Neural cell (in vitro differentiated cells): ENCODE results near the gene CACNA1F. TPM values are rescaled to one million over a fixed set of nuclear protein-coding genes. Genes with fewer than 3 reads are reported as not detected.

Experiments
- H2AFZ ChIP-seq: fragments of 200-600, 300-800 bp; sonication (generic), shearing (Covaris generic); 2 replicates; pipeline ENCODE4 v1.6.0; 2014; ENCODE audit warnings: low read depth, mild to moderate bottlenecking, antibody characterized with exemption, low read length, moderate library complexity
- H3F3A ChIP-seq: fragments of 200-600 bp; shearing (Covaris generic); 2 replicates; pipeline ENCODE4 v1.6.1; 2016; ENCODE audit warnings: mild to moderate bottlenecking, moderate library complexity, mixed read lengths, antibody characterized with exemption, low read length; ENCODE audit not compliant: insufficient read depth, poor library complexity, severe bottlenecking
- H3K27ac ChIP-seq: fragments of 200-600, 300-800 bp; sonication (generic), shearing (Covaris generic); 2 replicates; pipeline ENCODE4 v1.5.1; 2014; ENCODE audit warnings: mild to moderate bottlenecking, low read length, moderate library complexity
- H3K27me3 ChIP-seq: fragments of 300-800, 200-600 bp; sonication (generic), shearing (Covaris generic); 2 replicates; pipeline ENCODE4 v1.6.0; 2014; ENCODE audit warnings: mild to moderate bottlenecking, low read depth, low read length, moderate library complexity; ENCODE audit not compliant: insufficient read depth
- H3K36me3 ChIP-seq: fragments of 300-800, 200-600 bp; sonication (generic), shearing (Covaris generic); 2 replicates; pipeline ENCODE4 v1.5.1; 2014; ENCODE audit warnings: mild to moderate bottlenecking, antibody characterized with exemption, low read length, moderate library complexity; ENCODE audit not compliant: insufficient read depth
- H3K4me2 ChIP-seq: fragments of 300-800, 200-600 bp; sonication (generic), shearing (Covaris generic); 2 replicates; pipeline ENCODE4 v1.6.0; 2014; ENCODE audit warnings: mild to moderate bottlenecking, low read length
- H3K4me3 ChIP-seq: fragments of 300-800, 200-600 bp; sonication (generic), shearing (Covaris generic); 2 replicates; pipeline ENCODE4 v1.5.1; 2014; ENCODE audit warnings: mild to moderate bottlenecking, low read length, moderate library complexity
- H3K79me2 ChIP-seq: fragments of 200-600 bp; shearing (Covaris generic); replicated peaks from 2 replicates; pipeline ENCODE4 v1.6.0; 2014; ENCODE audit warnings: mild to moderate bottlenecking, low read length, moderate library complexity; ENCODE audit not compliant: insufficient read depth
- H3K9ac ChIP-seq: fragments of 300-800, 200-600 bp; sonication (generic), shearing (Covaris generic); 2 replicates; pipeline ENCODE4 v1.6.1; 2016; ENCODE audit warnings: mild to moderate bottlenecking, low read length, mixed read lengths
- H3K9me2 ChIP-seq: fragments of 200-600 bp; shearing (Covaris generic); 2 replicates; pipeline ENCODE4 v1.6.1; 2016; ENCODE audit warnings: mild to moderate bottlenecking, low read length, mixed read lengths; ENCODE audit not compliant: insufficient read depth
- H3K9me3 ChIP-seq: fragments of 200-600, 300-800 bp; sonication (generic), shearing (Covaris generic); 2 replicates; pipeline ENCODE4 v1.6.1; 2016; ENCODE audit warnings: mild to moderate bottlenecking, mixed run types, low read length, moderate library complexity, mixed read lengths
- H4K20me1 ChIP-seq: fragments of 200-600 bp; shearing (Covaris generic); 2 replicates; pipeline ENCODE4 v1.6.1; 2016; ENCODE audit warnings: mild to moderate bottlenecking, mixed run types; ENCODE audit not compliant: insufficient read depth
- CTCF ChIP-seq: fragments of 450-650 bp; IDR thresholded peaks from 2 replicates; pipeline ENCODE4 v1.5.1; 2014; ENCODE audit warnings: antibody characterized with exemption, mild to moderate bottlenecking, moderate library complexity; ENCODE audit not compliant: poor library complexity, severe bottlenecking
- EP300 ChIP-seq: fragments of 450-650 bp; conservative IDR thresholded peaks from 2 replicates; pipeline ENCODE4 v1.6.1; 2014; ENCODE audit warnings: antibody characterized with exemption, mild to moderate bottlenecking, moderate library complexity; ENCODE audit not compliant: poor library complexity, severe bottlenecking
- EZH2 ChIP-seq: fragments of 200-600, 300-800 bp; shearing (Covaris generic), sonication (generic); IDR thresholded peaks from 2 replicates; pipeline ENCODE4 v1.6.1; 2014; ENCODE audit warnings: antibody characterized with exemption, low read length, borderline replicate concordance, mild to moderate bottlenecking; ENCODE audit not compliant: insufficient read depth, poor library complexity, severe bottlenecking
- MXI1 ChIP-seq: fragments of 450-650 bp; conservative IDR thresholded peaks from 2 replicates; pipeline ENCODE4 v1.6.1; 2014; ENCODE audit warnings: antibody characterized with exemption, mild to moderate bottlenecking; ENCODE audit not compliant: poor library complexity, severe bottlenecking
- POLR2AphosphoS5 ChIP-seq: IDR thresholded peaks from 2 replicates; pipeline ENCODE4 v1.6.1; 2012
- RAD21 ChIP-seq: fragments of 450-650 bp; conservative IDR thresholded peaks from 2 replicates; pipeline ENCODE4 v1.6.1; 2014; ENCODE audit warnings: antibody characterized with exemption, mild to moderate bottlenecking, moderate library complexity
- REST ChIP-seq: IDR thresholded peaks from 2 replicates; pipeline ENCODE4 v1.6.1; 2012; ENCODE audit warnings: borderline replicate concordance
- SMC3 ChIP-seq: fragments of 450-650 bp; conservative IDR thresholded peaks from 2 replicates; pipeline ENCODE4 v1.6.1; 2014; ENCODE audit warnings: antibody characterized with exemption, mild to moderate bottlenecking, moderate library complexity; ENCODE audit not compliant: poor library complexity
- TAF1 ChIP-seq: IDR thresholded peaks from 2 replicates; pipeline ENCODE4 v1.6.1; 2012; ENCODE audit warnings: low read depth
- polyA plus RNA-seq: library from polyadenylated mRNA; depleted of rRNA; stranded (reverse); fragments of >200 nt; gene quantifications from 2 replicates; pipeline ENCODE4 v1.2.3, GENCODE V29; 2014

The CACNA1F gene
- polyA plus RNA-seq, 1 donor from 2014 or later = not detected

- Histone ChIP-seq H3K27ac (no peak overlapping the region), H3K9ac (no peak overlapping the region), H3F3A (no peaks in the 10 kb centered on the region), H3K79me2 (peaks cover 9% of the 10 kb centered on the region), H2AFZ (no peak overlapping the region), H3K4me2 (no peak overlapping the region), H3K27me3 (no peaks in the 10 kb centered on the region), H3K9me3 (no peaks in the 10 kb centered on the region), H3K9me2 (no peaks in the 10 kb centered on the region), H4K20me1 (no peaks in the 10 kb centered on the region), H3K4me3 (no peak overlapping the region), H3K36me3 (no peaks in the 10 kb centered on the region)
- TF ChIP-seq RAD21 (no peak), TAF1 (no peak), EZH2 (no peak), POLR2AphosphoS5 (no peak), REST (no peak), MXI1 (no peak), EP300 (no peak), CTCF (no peak), SMC3 (no peak)
Observed at GRCh38 chrX:49203536-49203935, 29.6 kb downstream of the CACNA1F start.

- H3K27me3 ChIP-seq = no peaks in the 10 kb centered on the region
- H3K9me2 ChIP-seq = no peaks in the 10 kb centered on the region
- no peaks in the 10 kb centered on the region for H3K9me3 ChIP-seq
- no peak overlapping the region for H3K27ac ChIP-seq
- H3K9ac ChIP-seq = no peak overlapping the region
- no peak for TF ChIP-seq EZH2
- no peak for TF ChIP-seq TAF1
- no peak for TF ChIP-seq POLR2AphosphoS5
- H3F3A ChIP-seq = no peaks in the 10 kb centered on the region
- no peak overlapping the region for H3K4me2 ChIP-seq
- no peaks in the 10 kb centered on the region for H4K20me1 ChIP-seq
- no peak overlapping the region for H3K4me3 ChIP-seq
- H3K79me2 ChIP-seq = peaks cover 9% of the 10 kb centered on the region
- no peak overlapping the region for H2AFZ ChIP-seq
- no peaks in the 10 kb centered on the region for H3K36me3 ChIP-seq
Observed at GRCh38 chrX:49202022-49202421, 31.1 kb downstream of the CACNA1F start.
